Mesodermal cell (in vitro differentiated cells): ENCODE results near the gene KIF23.

Experiments used
- H3K27ac ChIP-seq: 2 replicates; pipeline ENCODE4 v1.7.0; 2013; ENCODE audit warnings: mild to moderate bottlenecking, low read depth, low read length, moderate library complexity; ENCODE audit not compliant: severe bottlenecking
- H3K36me3 ChIP-seq: 2 replicates; pipeline ENCODE4 v1.7.1; 2013; ENCODE audit warnings: mild to moderate bottlenecking, low read length, moderate library complexity; ENCODE audit not compliant: control insufficient read depth, insufficient read depth
- H3K4me1 ChIP-seq: one replicate; pipeline ENCODE4 v1.7.1; 2013; ENCODE audit warnings: mild to moderate bottlenecking, low read length; ENCODE audit not compliant: insufficient read depth, control insufficient read depth, poor library complexity, severe bottlenecking
- H3K4me3 ChIP-seq: 2 replicates; pipeline ENCODE4 v1.7.0; 2013; ENCODE audit warnings: low read length, control low read depth, mild to moderate bottlenecking; ENCODE audit not compliant: insufficient read depth, poor library complexity, severe bottlenecking; ENCODE audit errors: extremely low read depth
- H3K9me3 ChIP-seq: 2 replicates; pipeline ENCODE4 v1.7.1; 2013; ENCODE audit warnings: mild to moderate bottlenecking, low read length, moderate library complexity; ENCODE audit not compliant: control insufficient read depth
- WGBS, 2 experiments: methylation state at CpG; one replicate each; pipeline ENCODE4 v1.1.5; 2013; ENCODE audit warnings: missing lambda C conversion rate in 2 of 2; ENCODE audit not compliant: insufficient coverage in 2 of 2; 5-methylcytosine and 5-hydroxymethylcytosine counted together

The KIF23 gene

GRCh38 chr15:69395460-69395859, 18.7 kb upstream of the KIF23 start:
- WGBS, 2 experiments = 92 to 94% methylated on average over 8 to 10 of the region's 10 CpGs
- Histone ChIP-seq H3K4me3 (no peak overlapping the region), H3K9me3 (no peaks in the 10 kb centered on the region), H3K4me1 (peaks cover 14% of the 10 kb centered on the region), H3K36me3 (no peaks in the 10 kb centered on the region), H3K27ac (no peak overlapping the region)

GRCh38 chr15:69395991-69396390, 18.2 kb upstream of the KIF23 start:
- WGBS, 2 experiments = 93 to 95% methylated on average over 5 of the region's 5 CpGs
- H3K36me3 ChIP-seq = no peaks in the 10 kb centered on the region
- H3K4me1 ChIP-seq = peaks cover 14% of the 10 kb centered on the region
- no peaks in the 10 kb centered on the region for H3K9me3 ChIP-seq
- H3K4me3 ChIP-seq = no peak overlapping the region
- no peak overlapping the region for H3K27ac ChIP-seq

- Histone ChIP-seq H3K4me3 (no peak overlapping the region), H3K27ac (no peak overlapping the region), H3K36me3 (no peaks in the 10 kb centered on the region), H3K4me1 (peaks cover 10% of the 10 kb centered on the region), H3K9me3 (no peaks in the 10 kb centered on the region)
- WGBS, 2 experiments = 65 to 75% methylated on average over 6 of the region's 7 CpGs
Measured at GRCh38 chr15:69398491-69398891, 15.7 kb upstream of the KIF23 start.

GRCh38 chr15:69400850-69401249, 13.3 kb upstream of the KIF23 start:
- Histone ChIP-seq H3K4me1 (no peaks in the 10 kb centered on the region), H3K4me3 (no peak overlapping the region), H3K27ac (no peak overlapping the region), H3K9me3 (no peaks in the 10 kb centered on the region), H3K36me3 (no peaks in the 10 kb centered on the region)
- WGBS, 2 experiments = 70 to 88% methylated on average over 3 to 6 of the region's 6 CpGs

- H3K27ac ChIP-seq = no peak overlapping the region
- no peaks in the 10 kb centered on the region for H3K9me3 ChIP-seq
- H3K36me3 ChIP-seq = no peaks in the 10 kb centered on the region
- no peaks in the 10 kb centered on the region for H3K4me1 ChIP-seq
- WGBS, 2 experiments = 80 to 100% methylated on average over 1 of the region's 2 CpGs
- no peak overlapping the region for H3K4me3 ChIP-seq
Measured at GRCh38 chr15:69402816-69403215, 11.3 kb upstream of the KIF23 start.

- H3K4me1 ChIP-seq = no peaks in the 10 kb centered on the region
- WGBS, 2 experiments = 94 to 100% methylated on average over 3 of the region's 4 CpGs
- H3K4me3 ChIP-seq = no peak overlapping the region
- H3K27ac ChIP-seq = no peak overlapping the region
- H3K9me3 ChIP-seq = no peaks in the 10 kb centered on the region
- no peaks in the 10 kb centered on the region for H3K36me3 ChIP-seq
Measured at GRCh38 chr15:69403594-69403993, 10.6 kb upstream of the KIF23 start.

- no peaks in the 10 kb centered on the region for H3K36me3 ChIP-seq
- no peaks in the 10 kb centered on the region for H3K4me1 ChIP-seq
- H3K27ac ChIP-seq = no peak overlapping the region
- no peak overlapping the region for H3K4me3 ChIP-seq
- H3K9me3 ChIP-seq = no peaks in the 10 kb centered on the region
- WGBS, 2 experiments = 40 to 50% methylated on average over 2 of the region's 3 CpGs
Measured at GRCh38 chr15:69405110-69405509, 9.0 kb upstream of the KIF23 start.

GRCh38 chr15:69407719-69408400, 6.3 kb upstream of the KIF23 start:
- Histone ChIP-seq H3K4me1 (no peaks in the 10 kb centered on the region), H3K4me3 (no peak overlapping the region), H3K36me3 (no peaks in the 10 kb centered on the region), H3K27ac (no peak overlapping the region), H3K9me3 (no peaks in the 10 kb centered on the region)
- WGBS, 2 experiments = 86 to 91% methylated on average over 1 of the region's 3 CpGs

GRCh38 chr15:69408841-69409240, 5.3 kb upstream of the KIF23 start:
- Histone ChIP-seq H3K36me3 (no peaks in the 10 kb centered on the region), H3K4me1 (no peaks in the 10 kb centered on the region), H3K9me3 (no peaks in the 10 kb centered on the region), H3K4me3 (no peak overlapping the region), H3K27ac (no peak overlapping the region)
- 88 to 100% methylated on average over 2 of the region's 3 CpGs for WGBS, 2 experiments

- Histone ChIP-seq H3K4me1 (no peaks in the 10 kb centered on the region), H3K9me3 (no peaks in the 10 kb centered on the region), H3K36me3 (no peaks in the 10 kb centered on the region), H3K4me3 (no peak overlapping the region), H3K27ac (no peak overlapping the region)
- 69 to 74% methylated on average over 9 of the region's 9 CpGs for WGBS, 2 experiments
Measured at GRCh38 chr15:69410248-69410874, 3.8 kb upstream of the KIF23 start.

- H3K27ac ChIP-seq = no peak overlapping the region
- peaks cover 2% of the 10 kb centered on the region for H3K36me3 ChIP-seq
- H3K9me3 ChIP-seq = no peaks in the 10 kb centered on the region
- peaks cover 4% of the 10 kb centered on the region for H3K4me1 ChIP-seq
- H3K4me3 ChIP-seq = no peak overlapping the region
Measured at GRCh38 chr15:69412274-69412673, 1.9 kb upstream of the KIF23 start.
